Gastroesophageal sphincter (tissue), 4 donors: ENCODE data around the gene LYPD1. TPM values are rescaled to one million over a fixed set of nuclear protein-coding genes. Genes with fewer than 3 reads are reported as not detected.
"Not testable (repeated sequence)": the region's sequence is repeated elsewhere in the genome, so short reads cannot be mapped to it uniquely, and the experiment has no call there.

ENCODE experiments used
- ATAC-seq: fragments of 150-250 bp; one replicate; pipeline ENCODE4 v1.9.1; 2016; ENCODE audit warnings: mild to moderate bottlenecking, moderate library complexity
- H3K27ac ChIP-seq, 4 donors: fragments of 200-600 bp; sonication (generic) in 3 of 4; 1 replicate in 3 of 4; 2 replicates in 1 of 4; pipeline ENCODE4 v1.5.1; 2016 to 2019
- H3K27me3 ChIP-seq: fragments of 200-600 bp; sonication (generic); one replicate; pipeline ENCODE4 v1.5.1; 2019
- H3K36me3 ChIP-seq, 2 donors: fragments of 200-600 bp; sonication (generic); one replicate each; pipeline ENCODE4 v1.5.1; 2019; ENCODE audit warnings: control low read depth in 1 of 2
- H3K4me1 ChIP-seq, 3 donors: fragments of 200-600 bp; sonication (generic); 1 replicate in 2 of 3; 2 replicates in 1 of 3; pipeline ENCODE4 v1.5.1; 2016 to 2019; ENCODE audit warnings: control low read depth in 2 of 3
- H3K4me3 ChIP-seq, 2 donors: fragments of 200-600 bp; sonication (generic); one replicate each; pipeline ENCODE4 v1.5.1; 2019; ENCODE audit warnings: mild to moderate bottlenecking in 1 of 2, moderate library complexity in 1 of 2
- H3K9me3 ChIP-seq, 3 donors: fragments of 200-600 bp; sonication (generic); one replicate each; pipeline ENCODE4 v1.5.1; 2017 to 2019; ENCODE audit warnings: control low read depth in 2 of 3
- CTCF ChIP-seq, 4 experiments: fragments of 200-600 bp in 2 of 4; fragments of 450-650 bp in 2 of 4; sonication (generic) in 1 of 4; IDR thresholded peaks; one replicate each; pipeline ENCODE4 v1.5.1; 2017 to 2019; ENCODE audit warnings: antibody characterized with exemption in 4 of 4, mild to moderate bottlenecking in 2 of 4, moderate library complexity in 2 of 4
- EP300 ChIP-seq: sonication (generic); formaldehyde crosslinking; IDR thresholded peaks from one replicate; pipeline ENCODE4 v1.6.1; 2017; ENCODE audit warnings: antibody characterized with exemption, mild to moderate bottlenecking
- POLR2A ChIP-seq, 2 donors: fragments of 450-650 bp; IDR thresholded peaks; one replicate each; pipeline ENCODE4 v1.6.1; 2017; ENCODE audit warnings: antibody characterized with exemption in 2 of 2, mild to moderate bottlenecking in 2 of 2, moderate library complexity in 1 of 2
- POLR2AphosphoS5 ChIP-seq: sonication (generic); formaldehyde crosslinking; IDR thresholded peaks from one replicate; pipeline ENCODE4 v1.6.1; 2017; ENCODE audit warnings: antibody characterized with exemption
- WGBS, 2 donors: methylation state at CpG; one replicate each; pipeline ENCODE4 v1.1.5; 2018; ENCODE audit warnings: low coverage in 1 of 2; 5-methylcytosine and 5-hydroxymethylcytosine counted together
- total RNA-seq, 4 donors: library from RNA; depleted of rRNA; stranded (reverse); fragments of >200 nt; gene quantifications; one replicate each; pipeline ENCODE4 v1.1.0, GENCODE V29; 2016

LYPD1 gene
- total RNA-seq, 4 donors from 2014 or later = 0.62 to 4.2 (median 1.1) TPM; not detected in 1

GRCh38 chr2:132703396-132703795 lies 33.4 kb upstream of the LYPD1 start:
- no peak overlapping the region for H3K27ac ChIP-seq
- no peaks in the 10 kb centered on the region for H3K4me1 ChIP-seq
- H3K4me3 ChIP-seq = no peak overlapping the region
- 52 to 57% methylated on average over 4 of the region's 4 CpGs for WGBS, 2 donors
- ATAC-seq = no peak
- no peaks in the 10 kb centered on the region for H3K36me3 ChIP-seq
- no peak for TF ChIP-seq POLR2AphosphoS5
- TF ChIP-seq CTCF (IDR thresholded peaks at IDR 0.05) = no peak
- no peak for TF ChIP-seq POLR2A (IDR thresholded peaks at IDR 0.05)
- TF ChIP-seq EP300 = no peak
- H3K27me3 ChIP-seq = no peaks in the 10 kb centered on the region
- no peaks in the 10 kb centered on the region for H3K9me3 ChIP-seq

- Histone ChIP-seq H3K27ac (no peak overlapping the region), H3K27me3 (no peaks in the 10 kb centered on the region), H3K4me3 (no peak overlapping the region), H3K4me1 (no peaks in the 10 kb centered on the region), H3K36me3 (no peaks in the 10 kb centered on the region), H3K9me3 (no peaks in the 10 kb centered on the region)
- ATAC-seq = no peak
- TF ChIP-seq EP300 (no peak), POLR2AphosphoS5 (no peak), POLR2A (IDR thresholded peaks at IDR 0.05) (no peak), CTCF (IDR thresholded peaks at IDR 0.05) (no peak)
- 87 to 93% methylated on average over 2 of the region's 2 CpGs for WGBS, 2 donors
Observed at GRCh38 chr2:132701810-132702209, 31.8 kb upstream of the LYPD1 start.

- not testable (repeated sequence) for H3K27me3 ChIP-seq, H3K4me1 ChIP-seq, H3K9me3 ChIP-seq, H3K27ac ChIP-seq, H3K36me3 ChIP-seq, H3K4me3 ChIP-seq, ATAC-seq
- WGBS, 2 donors = 92% methylated on average over 2 of the region's 2 CpGs; no CpG with 5 or more reads in 1 of the 2 donors
Observed at GRCh38 chr2:132699802-132700201, 29.8 kb upstream of the LYPD1 start.

- WGBS, 2 donors = 77 to 94% methylated on average over 2 to 3 of the region's 3 CpGs
- not testable (repeated sequence) for ATAC-seq, H3K4me3 ChIP-seq, H3K9me3 ChIP-seq, H3K4me1 ChIP-seq, H3K36me3 ChIP-seq, H3K27ac ChIP-seq, H3K27me3 ChIP-seq
Observed at GRCh38 chr2:132698347-132698746, 28.3 kb upstream of the LYPD1 start.

GRCh38 chr2:132697556-132698205 lies 27.7 kb upstream of the LYPD1 start:
- no peaks in the 10 kb centered on the region for H3K36me3 ChIP-seq
- TF ChIP-seq EP300 (no peak), CTCF (IDR thresholded peaks at IDR 0.05) (no peak), POLR2A (IDR thresholded peaks at IDR 0.05) (no peak), POLR2AphosphoS5 (no peak)
- no peaks in the 10 kb centered on the region for H3K9me3 ChIP-seq
- H3K27ac ChIP-seq = no peak overlapping the region
- no peaks in the 10 kb centered on the region for H3K27me3 ChIP-seq
- WGBS, 2 donors = 46 to 59% methylated on average over 4 of the region's 4 CpGs
- H3K4me3 ChIP-seq = no peak overlapping the region
- no peaks in the 10 kb centered on the region for H3K4me1 ChIP-seq
- ATAC-seq = no peak

- no peak for ATAC-seq
- no peaks in the 10 kb centered on the region for H3K27me3 ChIP-seq
- H3K9me3 ChIP-seq = no peaks in the 10 kb centered on the region
- no peaks in the 10 kb centered on the region for H3K36me3 ChIP-seq
- no peaks in the 10 kb centered on the region for H3K4me1 ChIP-seq
- WGBS, 2 donors = 42 to 70% methylated on average over 1 of the region's 1 CpG
- no peak for TF ChIP-seq CTCF (IDR thresholded peaks at IDR 0.05)
- TF ChIP-seq EP300 = no peak
- TF ChIP-seq POLR2A (IDR thresholded peaks at IDR 0.05) = no peak
- TF ChIP-seq POLR2AphosphoS5 = no peak
- no peak overlapping the region for H3K27ac ChIP-seq
- no peak overlapping the region for H3K4me3 ChIP-seq
Observed at GRCh38 chr2:132692816-132693215, 22.8 kb upstream of the LYPD1 start.
